Raji (cell line): ENCODE results near the gene COL6A2.

ENCODE experiments used
- POLR2A ChIP-seq: IDR thresholded peaks from 2 replicates; pipeline ENCODE4 v1.6.1; 2011; ENCODE audit warnings: low read depth, low read length, control low read depth; ENCODE audit not compliant: insufficient read depth

Gene COL6A2

DNA sequence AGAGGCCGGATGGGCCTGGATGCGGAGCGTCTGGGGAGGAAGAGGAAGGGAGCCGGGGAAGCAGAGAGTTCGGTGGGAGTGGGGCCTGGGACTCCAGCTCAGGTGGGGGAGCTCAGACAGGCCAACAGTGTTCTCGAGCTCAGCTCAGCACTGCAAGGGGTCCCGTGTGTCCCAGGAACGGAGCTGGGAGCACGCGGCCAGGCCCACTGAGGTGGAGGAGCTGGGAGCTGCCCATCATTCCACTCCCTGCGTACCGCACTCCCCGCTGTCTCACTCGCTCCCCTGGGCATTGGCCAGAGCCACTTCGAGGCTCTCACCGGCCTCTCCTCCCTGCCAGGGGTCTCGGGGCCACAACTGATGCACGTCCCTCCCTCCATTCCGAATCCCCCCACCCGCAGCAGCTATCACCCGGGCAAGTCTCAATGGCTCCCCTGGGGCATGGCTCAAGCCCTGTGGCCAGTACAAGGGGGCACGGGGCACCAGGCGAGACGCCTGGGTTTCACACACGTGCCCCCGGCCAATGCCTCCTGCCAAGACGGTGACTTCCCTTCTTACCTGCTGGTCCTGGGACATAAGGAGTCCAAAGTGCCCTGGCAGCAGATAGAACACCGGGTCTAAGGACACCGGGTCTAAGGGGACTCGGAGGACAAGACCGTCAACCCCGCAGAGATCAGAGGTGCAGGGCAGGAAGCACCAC is 30.3 kb upstream of the COL6A2 start:
- no peak for TF ChIP-seq POLR2A

DNA sequence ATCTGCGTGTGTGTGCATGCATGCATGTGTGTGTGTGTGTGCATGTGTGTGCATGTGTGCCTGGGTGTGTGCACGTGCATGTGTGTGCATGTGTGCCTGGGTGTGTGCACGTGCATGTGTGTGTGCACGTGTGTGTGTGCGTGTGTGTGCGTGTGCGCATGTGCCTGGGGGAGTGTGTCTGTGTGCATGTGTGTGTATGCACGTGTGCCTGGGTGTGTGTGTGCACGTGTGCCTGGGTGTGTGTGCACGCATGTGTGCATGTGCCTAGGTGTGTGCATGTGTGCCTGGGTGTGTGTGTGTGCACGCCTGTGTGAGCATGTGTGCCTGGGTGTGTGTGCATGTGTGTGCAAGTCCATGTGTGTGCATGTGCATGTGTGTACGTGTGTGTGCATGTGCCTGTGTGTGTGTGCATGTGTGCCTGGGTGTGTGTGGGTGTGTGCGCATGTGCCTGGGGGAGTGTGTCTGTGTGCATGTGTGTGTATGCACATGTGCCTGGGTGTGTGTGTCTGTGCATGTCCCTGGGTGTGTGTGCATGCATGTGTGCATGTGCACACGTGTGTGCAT is 29.3 kb upstream of the COL6A2 start:
- TF ChIP-seq POLR2A: no peak

DNA sequence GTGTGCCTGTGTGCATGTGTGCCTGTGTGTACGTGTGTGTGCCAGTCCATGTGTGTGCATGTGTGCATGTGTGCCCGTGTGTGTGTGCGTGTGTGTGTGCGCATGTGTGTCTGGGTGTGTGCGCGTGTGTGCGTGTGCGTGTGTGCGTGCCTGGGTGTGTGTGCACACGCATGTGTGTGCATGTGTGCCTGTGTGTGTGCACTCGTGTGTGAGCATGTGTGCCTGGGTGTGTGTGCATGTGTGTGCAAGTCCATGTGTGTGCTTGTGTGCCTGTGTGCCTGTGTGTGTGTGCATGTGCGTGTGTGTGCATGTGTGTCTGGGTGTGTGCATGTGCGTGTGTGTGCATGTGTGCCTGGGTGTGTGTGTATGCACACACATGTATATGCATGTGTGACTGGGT is 28.7 kb upstream of the COL6A2 start:
- TF ChIP-seq POLR2A: no peak

DNA sequence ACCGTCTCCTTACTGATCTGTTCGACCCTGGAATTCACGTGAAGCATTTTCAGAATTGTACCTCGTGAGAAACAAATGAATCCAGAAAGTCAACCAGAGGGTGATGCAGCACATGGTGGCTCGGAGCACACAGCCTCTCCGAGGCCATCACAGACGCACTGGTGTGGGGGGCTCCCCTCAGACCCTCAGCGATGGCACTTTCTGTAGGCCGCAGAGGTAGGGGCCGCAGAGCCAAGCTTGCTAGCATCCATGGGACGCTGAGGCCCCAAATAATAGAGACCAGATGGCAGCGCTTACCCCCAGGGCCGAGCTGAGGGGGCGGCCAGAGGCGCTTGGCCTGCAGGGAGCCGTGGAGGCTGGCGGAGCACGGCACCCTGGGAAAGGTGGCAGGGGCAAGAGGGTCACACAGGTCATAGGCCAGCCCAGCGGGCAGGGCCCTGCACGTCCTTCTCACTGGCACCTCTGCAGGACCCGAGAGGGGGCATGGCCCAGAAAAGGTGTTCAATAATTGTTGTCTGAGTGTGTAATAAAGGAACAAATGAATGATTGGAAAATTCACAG is 28.1 kb upstream of the COL6A2 start:
- TF ChIP-seq POLR2A: no peak

DNA sequence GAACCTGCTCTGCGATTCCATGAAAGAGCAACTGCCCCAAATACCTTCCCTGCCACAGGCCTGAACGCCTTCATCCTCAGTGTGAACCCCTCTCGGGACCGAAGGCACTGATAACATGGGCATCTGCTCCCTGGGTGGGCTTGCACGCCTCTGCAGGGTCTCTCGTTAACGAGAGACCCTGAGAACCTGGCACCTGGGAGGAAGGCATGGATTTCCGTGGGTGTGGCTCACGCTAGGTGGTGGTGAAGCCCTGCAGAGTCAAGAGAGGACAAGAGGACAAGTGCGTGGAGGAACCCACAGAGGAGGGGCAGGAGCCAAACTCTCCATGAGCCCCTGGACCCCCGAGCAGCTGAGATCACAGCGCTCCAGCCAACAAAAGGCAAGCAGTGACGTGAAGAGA is 26.8 kb upstream of the COL6A2 start:
- no peak for TF ChIP-seq POLR2A

DNA sequence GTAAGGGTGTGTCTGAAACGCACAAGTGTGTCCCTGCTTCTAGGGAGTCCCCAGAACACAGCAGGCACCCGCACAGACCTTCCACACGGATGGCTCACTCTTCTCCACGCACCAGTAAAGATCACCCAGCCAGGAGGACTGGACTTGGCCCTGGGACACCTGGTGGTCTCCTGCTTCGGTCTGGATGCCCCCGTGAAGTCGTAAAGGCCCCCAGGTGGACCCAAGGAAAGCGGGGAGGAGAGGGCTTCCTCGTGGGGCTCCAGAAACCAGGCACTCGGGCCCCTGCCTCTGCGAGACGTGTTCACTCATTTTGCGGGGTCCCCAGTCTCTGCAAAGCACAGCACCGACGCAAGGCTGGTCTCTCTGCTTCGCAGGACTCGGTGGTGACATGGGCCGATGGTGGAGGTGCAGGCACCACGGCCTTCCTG is 20.2 kb upstream of the COL6A2 start:
- TF ChIP-seq POLR2A: no peak

DNA sequence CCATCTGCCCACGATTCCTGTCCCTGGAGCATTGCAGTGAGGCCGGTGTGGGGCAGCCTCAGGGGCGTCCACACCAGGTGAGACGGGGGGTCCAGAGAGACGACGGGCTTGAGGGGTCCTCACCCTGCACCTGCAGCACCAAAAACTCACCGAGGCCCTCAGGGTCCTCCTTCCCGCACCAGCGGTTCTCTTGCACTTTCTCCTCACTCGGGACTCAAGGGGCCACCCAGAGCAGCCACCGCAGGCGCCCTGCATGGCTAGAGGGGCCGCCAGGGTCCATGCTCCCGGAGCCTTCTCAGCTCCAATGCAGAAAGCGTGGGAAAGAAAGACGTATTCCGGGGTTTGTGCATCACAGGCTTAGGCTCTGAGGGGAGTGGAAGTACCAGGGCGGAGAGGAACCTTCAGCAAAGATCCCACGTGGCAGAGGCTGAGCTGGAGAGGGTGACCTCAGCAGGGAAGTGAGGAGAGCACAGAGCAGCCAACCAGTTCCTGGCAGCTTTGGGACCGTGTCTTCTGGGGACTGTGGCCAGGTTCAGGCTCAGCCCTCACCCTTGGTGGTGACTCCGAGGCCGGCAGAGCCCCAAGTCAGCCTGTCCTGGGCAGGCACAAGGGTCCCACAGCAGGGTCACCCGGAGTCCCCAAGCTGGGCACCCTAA is 19.5 kb upstream of the COL6A2 start:
- no peak for TF ChIP-seq POLR2A

DNA sequence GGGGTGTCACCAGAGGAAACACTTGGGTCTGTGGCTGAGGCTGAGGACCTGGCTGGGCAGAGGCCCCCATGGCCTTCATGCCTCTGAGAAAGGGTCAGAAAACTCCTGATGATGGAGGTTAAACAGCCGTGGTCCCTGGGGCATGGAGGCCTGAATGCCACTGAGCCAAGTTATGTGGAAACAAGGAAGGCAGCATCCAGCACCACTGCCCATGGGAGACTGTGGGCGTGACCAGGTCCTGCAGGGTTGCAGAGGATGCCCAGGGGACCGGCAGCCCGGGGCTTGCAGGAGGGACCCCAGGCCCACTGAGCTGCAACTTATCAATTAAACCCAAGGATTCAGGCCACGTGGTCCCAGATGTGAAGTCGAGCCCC is 18.9 kb upstream of the COL6A2 start:
- TF ChIP-seq POLR2A: no peak

DNA sequence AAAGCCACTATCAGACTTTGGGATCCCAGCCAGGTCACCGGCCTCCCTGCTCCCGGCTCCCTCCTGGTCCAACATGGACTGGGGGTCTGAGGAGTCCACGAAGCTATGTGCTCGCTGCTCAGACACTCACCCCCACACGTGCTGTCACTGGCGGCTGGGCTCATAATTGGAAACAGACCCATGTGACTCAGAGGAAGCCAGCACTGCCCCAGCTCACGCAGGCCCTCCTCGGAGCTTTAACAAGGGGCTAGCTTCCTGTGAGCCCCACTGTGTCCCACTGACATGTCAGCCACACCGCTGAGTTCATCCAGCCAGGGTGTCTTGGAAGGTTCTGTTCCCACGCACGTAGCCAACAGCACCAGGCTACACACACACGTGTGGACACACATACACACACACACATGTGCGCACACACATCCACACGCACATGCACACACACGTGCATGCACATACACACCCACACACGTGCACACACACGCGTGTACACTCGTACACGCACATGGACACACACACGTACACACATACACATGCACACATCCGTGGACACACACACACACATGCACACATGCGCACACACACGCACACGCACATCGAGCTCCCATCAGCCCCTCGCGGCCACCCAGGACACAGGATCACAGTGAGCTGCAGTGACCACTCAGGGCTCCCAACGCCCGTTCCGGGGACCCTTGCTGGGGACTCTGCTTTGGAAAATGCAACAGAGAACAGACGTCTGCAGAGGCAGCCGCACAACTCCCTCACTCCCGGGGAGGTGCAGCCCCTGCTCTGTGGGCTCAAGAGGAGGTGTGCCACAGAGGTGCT is 18.4 kb upstream of the COL6A2 start:
- TF ChIP-seq POLR2A: no peak

DNA sequence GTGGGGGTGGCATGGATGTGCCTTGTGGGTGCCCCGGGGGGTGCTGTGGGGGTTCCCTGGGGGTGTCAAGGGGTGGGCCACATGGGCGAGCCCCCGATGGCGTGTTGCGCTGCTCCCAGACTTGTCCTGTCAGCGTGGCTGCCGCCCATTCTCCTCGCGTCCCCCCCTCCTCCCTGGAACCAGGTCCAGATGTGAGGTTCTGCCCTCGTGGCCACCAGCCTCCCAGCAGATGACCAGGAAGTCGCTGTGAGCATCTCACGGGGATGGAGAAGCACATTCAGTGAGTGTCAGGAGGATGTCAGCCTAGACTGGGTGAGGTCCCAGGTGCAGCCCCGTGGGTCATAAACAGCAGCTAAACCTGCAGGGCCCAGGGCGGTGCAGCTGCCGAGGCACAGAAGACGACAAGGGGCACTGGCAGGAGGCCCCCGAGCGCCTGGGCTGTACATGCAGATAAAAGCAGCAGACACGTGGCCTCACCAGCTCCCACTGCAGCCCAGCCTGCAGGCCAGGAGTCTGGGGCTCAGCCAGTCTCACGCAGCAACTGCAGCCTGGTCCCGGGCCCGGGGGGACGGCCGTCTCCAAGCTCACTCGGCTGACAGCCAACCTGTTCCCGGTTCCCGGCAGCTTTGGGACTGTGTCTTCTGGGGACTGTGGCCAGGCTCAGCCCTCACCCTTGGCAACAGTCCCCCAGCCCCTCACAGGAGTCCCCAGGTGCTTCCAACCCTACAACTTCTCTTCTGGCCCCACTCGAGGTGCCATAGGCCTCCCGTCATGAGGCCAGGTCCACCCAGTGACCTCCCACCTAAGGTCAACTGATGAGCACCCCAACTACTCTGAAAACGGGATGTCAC is 17.5 kb upstream of the COL6A2 start:
- no peak for TF ChIP-seq POLR2A

DNA sequence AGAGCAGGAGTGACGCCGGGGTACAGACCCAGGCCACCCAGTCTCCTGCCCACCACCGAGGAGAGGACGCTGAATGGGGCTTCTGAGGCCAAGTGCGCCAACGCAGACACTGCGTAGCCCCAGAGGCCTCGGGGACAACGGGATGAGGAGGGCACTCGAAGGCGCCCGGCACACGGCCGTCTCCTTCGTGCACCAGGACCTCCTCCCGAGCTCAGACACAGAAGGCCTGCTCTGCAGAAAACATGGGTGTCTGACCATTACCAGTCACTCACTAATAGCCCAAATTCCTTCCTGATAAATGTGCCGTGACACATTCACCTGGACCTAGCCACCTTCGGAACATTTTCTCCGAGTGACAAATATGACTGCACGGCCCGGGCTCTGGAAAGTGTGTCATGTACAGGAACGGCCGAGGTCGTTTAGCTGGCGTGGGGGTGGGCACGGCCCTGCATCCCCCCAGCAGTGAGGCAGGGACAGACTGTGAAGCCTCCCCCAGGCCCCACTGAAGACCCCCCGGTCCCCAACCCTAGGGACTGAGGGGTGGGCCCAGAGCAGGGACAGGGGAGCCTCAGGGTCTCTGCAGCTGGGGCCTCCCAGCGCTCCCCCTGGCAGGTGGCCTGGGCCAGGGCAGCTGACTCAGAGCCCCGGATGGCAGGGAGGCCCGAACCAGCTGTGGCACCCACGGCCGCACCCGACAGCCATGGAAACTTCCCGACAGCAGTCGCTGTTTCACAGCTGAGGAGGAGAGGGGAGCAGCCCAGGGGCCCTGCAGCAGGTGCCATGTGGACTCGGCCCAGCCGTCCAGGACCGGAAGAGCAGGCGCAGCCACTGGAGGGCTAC is 16.7 kb upstream of the COL6A2 start:
- no peak for TF ChIP-seq POLR2A

DNA sequence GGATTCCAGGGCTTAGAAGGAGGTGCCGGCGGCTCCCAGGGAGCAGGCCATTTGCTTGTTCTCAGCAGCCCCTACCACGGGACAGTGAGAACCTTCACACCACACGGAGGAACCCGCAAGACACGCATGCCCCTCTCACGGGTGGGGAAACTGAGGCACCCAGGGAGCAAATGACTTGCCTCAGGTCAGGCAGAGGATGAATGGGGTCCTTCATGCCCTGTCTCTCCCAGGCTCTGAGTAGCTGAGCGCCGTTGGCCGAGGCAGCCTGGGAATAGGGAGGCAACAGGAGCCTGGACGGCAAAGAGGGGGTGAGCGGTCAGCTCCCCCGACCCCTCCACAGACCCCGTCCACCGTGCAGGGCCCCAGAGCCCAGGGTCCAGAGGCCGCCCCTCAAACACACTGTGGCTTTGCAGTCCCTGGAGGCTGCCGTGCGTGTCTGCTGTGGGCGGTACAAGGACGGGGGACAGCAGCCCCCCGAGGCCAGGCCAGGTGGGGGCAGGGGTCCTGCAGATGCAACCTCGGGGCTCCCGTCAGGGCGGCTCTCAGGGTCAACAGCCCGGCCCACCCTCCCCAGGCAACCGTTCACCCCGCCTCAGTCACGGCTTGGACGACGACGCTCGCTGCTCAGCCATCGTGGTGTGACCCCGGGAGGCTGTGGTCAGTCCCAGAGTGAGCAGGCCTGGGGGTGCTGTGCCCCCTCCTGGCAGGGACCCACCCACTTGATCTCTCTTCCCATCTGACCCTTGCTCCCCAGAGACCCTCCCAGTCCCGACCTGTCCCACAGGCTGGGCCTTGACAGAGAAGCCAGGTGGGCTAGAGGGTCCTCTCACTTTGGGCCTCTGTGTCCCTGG is 15.8 kb upstream of the COL6A2 start:
- no peak for TF ChIP-seq POLR2A

DNA sequence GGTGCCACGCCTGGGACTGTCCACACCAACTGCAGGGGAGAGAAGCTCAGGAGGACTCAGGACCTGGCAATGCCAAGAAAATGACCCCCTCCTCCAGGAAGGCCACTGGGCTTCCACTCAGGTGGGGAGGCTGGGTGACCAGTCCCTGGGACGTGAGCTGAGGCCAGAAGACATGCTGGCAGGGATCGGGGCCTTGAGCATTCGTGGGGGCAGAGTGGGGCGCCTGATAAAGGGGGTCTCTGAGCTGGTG is 15.3 kb upstream of the COL6A2 start:
- no peak for TF ChIP-seq POLR2A
